A172 (cell line): ENCODE measurements around the gene PYGO1. TPM values are rescaled to one million over a fixed set of nuclear protein-coding genes. Genes with fewer than 3 reads are reported as not detected.

ENCODE experiments used
- DNase-seq: peaks from one replicate; pipeline ENCODE4 v3.0.0-alpha.2; 2015; ENCODE audit warnings: low spot score
- total RNA-seq: library from RNA; depleted of rRNA; stranded (reverse); fragments of >200 nt; shearing (Covaris generic); gene quantifications from 2 replicates; pipeline ENCODE4 v1.2.3, GENCODE V29; 2014

The PYGO1 gene
- total RNA-seq, 1 experiment from 2014 or later, result 14.7 TPM

DNA sequence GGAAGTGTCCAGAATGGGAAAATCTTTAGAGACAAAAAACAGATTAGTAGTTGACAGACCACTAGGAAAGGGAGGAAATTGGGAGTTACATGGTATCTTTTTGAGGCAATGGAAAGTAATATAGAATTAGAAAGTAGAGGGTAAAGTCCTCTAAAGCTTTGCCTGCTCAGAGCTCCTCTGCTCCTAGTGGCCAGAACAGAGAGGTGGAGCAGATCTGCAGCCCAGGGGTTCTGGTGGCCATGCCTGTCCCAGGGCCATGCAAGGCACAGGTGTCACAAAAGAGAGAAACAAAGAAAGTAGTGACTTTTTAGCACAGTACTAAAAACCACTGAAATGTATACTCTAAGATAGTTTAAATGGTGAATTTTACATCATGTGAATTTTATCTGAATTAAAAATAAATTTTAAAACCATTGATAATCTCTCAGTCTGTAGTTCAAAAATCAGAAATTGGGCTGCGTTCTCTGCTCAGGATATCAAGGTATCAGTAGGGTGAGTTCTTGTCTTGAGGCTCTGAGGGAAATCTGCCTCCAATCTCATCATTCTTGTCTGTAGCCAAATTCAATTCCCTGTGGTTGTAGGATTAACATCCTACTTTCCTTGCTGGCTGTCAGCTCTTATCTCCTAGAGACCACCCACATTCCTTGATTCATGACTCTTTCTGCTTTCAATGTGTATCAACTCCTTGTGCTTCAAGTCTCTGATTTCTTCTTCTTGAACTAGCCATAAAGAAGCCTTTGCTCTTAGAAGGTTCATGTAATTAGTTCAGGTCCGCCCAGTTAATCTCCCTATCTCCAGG is 23.6 kb downstream of the PYGO1 start:
- DNase-seq, result no peak

DNA sequence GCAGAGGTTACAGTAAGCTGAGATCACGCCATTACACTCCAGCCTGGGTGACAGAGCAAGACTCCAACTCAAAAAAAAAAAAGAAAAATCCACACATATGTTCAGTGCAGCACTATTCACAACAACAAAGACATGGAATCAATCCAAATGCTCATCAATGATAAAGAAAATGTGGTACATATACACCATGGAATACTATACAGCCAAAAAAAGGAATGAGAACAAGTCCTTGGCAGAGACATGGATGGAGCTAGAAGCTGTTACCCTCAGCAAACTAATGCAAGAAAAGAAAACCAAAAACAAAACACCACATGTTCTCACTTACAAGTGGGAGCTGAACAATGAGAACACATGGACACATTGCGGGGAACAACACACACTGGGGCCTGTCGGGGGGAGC is 25.5 kb downstream of the PYGO1 start:
- no peak for DNase-seq

DNA sequence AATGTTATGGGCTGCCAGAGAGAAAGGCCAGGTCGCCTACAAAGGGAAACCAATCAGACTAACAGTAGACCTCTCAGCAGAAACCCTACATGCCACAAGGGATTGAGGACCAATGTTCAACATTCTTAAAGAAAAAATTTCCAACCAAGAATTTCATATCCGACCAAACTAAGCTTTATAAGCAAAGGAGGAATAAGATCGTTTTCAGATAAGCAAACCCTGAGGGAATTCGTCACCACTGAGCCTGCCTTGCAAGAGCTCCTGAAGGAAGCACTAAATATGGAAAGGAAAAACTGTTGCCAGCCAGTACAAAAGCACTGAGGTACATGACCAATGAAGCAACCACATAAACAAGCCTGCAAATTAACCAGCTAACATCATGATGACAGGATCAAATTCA is 33.1 kb downstream of the PYGO1 start:
- no peak for DNase-seq

DNA sequence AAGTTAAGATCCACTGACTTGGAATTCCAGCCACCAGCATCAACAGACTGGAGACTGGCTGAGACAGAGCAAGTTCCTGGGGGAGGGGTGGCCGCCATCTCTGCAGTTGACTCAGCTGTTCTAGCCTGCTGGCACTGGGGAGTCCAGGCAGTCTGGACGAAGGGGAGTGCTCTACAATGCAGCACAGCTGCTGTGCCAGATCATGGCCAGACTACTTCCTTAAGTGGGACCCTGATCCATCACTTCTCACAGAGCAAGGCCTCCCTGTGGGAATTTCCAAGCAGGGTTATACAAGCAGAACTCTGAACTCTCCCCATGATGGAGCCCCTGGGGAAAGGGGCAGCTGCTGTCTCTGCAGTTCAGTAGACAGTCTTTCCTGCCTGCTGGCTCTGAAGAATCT is 35.2 kb downstream of the PYGO1 start:
- DNase-seq, result peak; percentile 57

DNA sequence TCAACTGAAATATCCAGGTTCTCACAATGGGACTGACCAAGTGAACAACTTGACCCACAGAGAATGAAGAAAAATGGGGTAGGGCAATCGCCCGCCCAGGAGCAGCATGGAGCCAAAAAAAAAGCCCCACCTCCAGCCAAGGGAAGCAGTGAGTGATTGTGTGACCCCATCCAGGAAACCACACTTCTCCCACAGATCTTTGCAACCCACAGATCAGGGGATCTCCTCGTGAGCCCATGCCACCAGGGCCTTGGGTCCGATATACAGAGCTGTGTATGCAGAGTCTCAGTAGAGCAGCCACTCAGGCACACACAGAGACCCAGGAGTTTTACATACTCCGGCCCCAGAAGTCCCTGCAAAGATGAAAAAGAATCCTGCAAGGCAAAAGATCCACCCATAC is 35.7 kb downstream of the PYGO1 start:
- DNase-seq, result no peak

DNA sequence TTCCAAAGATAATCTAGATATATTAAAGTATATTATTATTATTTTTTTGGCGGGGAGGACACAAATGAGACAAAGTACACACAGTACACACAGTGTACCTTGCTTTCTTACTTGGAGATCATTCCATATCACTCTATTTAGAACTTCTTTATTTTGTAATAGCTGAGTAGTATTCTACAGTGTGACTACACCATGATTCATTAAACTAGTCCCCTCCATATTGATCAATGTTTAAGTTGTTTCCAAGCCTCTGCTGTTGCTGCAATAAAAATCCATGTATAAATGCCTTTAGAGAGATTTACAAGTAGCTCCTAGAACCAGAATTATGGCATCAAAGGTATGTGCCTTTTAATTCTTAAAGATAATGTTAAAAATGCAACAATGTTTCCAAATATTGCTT is 38.8 kb downstream of the PYGO1 start:
- no peak for DNase-seq

DNA sequence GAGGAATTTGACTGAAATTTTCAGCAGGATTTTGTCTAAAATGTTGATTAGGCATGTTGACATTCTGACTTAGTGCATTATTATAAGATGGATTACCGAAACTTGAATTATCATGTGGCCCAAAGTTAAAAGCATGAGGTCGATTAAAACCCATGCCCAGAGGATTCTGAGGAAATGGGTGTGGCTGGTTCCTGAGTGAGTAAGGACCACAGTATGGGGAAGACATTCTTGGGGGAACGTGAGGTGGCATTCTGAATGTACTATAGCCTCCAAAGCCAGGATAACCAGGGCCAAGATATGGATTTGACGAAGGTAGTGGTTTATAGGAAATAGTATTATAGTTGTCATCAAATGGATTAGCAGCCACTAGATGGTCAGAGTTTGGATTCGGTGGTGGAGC is 41.4 kb downstream of the PYGO1 start:
- peak; percentile 59 for DNase-seq

DNA sequence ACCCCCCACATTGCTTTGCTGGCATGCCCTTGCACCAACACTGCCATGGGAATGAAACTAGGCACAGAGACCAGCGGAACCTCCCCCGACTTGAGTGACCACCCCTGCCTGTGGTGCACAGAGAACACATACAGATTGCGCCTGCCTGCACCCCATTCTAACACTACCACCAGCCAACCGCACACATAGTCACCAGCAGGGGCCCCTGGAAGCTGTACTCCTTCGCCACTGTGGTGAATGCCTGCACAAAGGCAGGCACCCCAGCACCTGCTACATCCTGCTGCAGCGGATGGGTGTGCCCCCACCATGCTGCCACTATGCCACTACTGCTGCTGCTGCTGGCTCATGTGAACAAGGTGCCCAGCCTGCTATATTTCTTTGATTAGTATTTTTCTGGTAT is 52.7 kb downstream of the PYGO1 start:
- DNase-seq, result no peak

DNA sequence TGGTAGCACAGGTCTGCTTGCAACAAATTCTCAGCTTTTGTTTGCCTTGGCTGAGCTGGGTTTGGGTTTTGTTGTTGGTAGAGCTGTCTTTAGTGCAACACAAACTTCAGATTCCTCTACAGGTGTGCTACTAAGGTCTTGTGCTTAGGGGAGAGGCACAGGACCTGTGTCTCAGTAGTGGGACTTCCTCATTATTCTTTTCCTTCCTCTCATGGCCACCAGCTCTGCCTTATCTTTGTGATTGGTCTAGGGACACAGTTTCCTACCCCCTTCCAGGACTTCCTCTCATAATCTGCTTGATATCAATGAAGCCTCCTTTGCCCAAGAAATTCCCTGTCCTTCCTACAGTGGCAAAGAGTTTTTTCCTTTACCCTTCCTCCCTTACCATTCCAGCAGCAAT is 55.2 kb downstream of the PYGO1 start:
- no peak for DNase-seq

DNA sequence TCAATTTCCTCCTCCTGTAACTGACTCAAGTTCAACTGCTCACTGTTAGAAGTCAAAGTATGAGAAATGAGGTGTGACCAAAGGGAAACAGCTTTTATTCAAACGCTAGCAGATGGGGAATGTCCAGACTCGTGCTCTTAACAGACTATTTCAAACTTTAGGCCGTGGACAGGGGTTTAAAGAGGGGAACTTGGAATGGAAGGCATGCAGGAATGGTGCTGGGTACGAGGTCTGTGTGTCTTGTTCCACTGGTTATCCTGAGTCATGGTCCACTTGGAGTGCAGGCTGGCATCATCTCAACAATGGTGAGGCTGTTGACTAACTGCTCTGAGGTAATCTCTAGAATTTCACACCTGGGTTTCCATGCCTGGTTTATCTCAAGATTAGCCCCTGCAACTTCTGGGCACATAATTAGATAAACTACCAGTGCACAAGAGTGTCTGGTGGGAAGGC is 57.3 kb downstream of the PYGO1 start:
- peak; percentile 11 for DNase-seq

DNA sequence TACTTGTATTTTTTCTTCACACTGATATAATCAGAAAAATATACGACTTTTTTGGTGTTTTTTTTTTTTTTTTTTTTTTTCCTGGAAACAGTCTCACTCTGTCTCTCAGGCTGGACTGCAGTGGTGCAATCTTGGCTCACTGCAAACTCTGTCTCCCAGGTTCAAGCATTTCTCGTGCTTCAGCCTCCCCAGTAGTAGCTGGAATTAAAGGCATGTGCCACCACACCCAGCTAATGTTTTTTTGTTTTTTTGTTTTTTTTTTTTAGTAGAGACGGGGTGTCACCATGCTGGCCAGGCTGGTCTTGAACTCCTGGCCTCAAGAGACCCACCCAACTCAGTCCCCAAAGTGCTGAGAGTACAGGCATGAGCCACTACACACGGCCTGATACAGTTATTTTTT is 59.3 kb downstream of the PYGO1 start:
- no peak for DNase-seq

DNA sequence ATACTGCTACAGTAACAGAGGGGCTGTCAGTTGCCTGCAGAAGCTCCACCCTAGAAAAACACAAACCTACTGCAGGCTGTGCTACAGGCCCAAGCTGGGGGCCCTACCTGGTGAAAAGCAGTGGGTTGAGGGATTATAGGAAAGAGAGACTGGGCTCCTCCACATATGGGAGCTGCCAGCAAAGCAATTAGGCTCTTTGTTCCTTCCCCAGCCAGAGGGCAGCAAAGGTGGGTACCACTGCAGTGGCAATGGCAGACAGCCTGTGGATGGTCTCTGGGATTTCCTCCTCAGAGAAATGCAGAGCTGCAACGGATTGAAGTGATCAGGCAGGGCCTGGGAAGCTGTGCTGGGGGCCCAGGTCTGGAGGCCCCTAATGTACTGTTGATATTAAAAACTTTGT is 61.0 kb downstream of the PYGO1 start:
- DNase-seq, result no peak

DNA sequence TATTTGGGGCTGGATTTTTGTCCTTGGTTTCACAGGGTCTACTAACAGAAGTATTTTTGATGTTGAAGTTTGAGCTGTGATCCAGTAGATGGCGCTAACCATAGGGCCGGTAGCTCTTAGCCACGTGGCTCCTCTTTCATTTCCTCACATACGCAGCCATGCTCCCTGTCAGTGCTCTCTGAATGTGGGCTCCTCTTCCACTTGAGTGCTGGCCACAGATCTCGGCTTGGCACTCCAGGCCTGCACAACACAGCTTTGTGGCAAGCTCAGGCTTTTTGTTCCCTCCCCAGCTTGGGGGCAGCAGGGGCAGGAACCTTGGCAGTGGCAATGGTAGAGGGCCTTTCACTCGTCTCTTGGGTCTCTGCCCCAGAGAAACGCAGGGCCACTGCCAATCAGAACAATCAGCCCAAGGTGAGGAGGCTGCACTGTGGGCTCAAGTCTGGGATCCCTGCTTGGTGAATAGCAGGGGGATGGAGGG is 61.5 kb downstream of the PYGO1 start:
- peak; percentile 52 for DNase-seq

DNA sequence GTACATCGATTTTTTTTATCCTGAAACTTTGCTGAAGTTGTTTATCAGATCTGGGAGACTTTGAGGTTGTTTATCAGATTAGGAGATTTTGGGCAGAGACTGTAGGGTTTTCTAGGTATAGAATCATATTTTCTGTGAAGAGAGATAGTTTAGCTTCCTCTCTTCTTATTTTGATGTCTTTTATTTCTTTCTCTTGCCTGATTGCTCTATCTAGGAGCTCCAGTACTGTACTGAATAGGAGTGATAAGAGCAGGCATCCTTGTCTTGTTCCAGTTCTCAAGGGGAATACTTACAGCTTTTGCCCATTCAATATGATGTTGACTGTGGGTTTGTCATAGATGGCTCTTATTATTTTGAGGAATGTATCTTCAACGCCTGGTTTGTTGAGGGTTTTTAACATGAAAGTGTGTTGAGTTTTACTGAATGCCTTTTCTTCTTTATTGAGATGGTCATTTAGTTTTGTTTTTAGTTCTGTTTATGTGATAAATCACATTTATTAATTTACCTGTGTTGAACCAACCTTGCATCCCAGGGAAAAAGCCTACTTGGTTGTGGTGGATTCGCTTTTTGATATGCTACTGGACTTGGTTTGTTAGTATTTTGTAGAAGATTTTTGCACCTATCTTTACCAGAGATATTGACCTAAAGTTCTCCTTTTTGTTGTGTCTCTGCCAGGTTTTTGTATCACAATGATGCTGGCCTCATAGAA is 65.2 kb downstream of the PYGO1 start:
- DNase-seq, result no peak

DNA sequence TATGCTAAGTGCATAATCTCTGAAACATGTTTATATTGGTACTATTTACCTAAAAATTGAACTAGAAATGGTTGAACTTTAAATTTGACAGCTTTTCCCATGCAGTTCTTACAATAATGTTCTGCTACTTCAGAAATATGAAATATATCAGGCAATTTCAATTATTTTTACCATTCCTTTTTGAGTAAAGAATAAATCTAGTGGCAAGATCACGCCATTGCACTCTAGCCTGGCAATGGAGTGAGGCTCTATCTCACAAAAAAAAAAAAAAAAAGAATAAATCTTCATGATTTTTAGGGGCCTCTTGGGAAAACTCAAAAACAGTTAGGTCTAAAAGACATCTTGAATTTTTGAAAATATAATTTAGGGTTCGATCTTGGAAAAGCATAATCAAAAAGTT is 69.5 kb downstream of the PYGO1 start:
- DNase-seq, result no peak

DNA sequence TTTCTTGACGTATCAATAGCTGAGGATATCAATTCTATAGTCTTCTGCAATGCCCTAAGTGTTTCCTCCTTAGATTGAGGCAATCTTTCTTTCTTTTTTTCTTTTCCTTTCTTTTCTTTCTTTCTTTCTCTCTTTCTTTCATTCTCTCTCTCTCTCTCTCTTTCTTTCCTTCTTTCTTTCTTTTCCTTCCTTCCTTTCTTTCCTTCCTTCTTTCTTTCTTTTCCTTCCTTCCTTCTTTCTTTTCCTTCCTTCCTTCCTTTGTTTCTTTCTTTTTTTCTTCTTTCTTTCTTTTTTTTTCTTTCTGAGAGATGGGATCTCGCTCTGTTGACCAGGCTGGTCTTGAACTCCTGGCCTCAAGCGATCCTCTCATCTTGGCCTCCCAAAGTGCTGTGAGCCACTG is 70.1 kb downstream of the PYGO1 start:
- DNase-seq, result no peak

DNA sequence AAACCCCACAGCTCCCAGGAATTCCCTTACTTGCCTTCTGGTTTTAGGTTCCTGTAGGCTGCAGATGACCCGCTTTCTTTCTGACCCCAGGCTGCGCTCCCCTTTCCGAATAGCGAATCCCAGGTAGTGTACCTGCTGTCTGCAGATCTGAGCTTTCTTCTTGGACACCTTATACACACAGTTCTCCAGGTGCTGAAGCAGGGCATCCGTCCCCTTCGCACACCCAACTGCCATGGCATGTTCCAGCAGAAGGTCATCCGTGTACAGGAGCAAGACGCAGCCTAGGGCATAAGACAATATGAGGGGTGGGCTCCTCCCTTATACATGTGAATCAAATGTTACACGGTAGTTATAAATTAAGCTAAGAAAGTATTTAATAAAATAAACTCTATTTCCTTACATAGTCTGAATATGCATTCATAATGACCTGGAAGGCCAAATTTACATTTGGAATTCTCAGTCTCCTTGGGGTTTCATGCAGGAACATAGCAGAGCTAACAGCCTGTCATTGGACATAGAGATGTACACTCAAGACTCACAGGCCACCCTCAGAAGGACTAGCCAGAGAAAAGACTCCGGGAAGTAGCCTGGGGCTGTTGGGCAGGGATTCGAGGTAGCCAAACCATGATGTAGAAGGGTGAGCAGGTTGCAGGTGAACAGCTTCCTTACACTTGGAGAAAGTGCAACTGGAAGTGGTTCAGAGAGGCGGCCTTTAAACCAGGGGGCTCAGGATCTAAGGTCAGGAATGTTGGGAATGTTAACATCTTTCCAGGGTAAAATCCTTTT is 72.0 kb downstream of the PYGO1 start:
- DNase-seq, result no peak

DNA sequence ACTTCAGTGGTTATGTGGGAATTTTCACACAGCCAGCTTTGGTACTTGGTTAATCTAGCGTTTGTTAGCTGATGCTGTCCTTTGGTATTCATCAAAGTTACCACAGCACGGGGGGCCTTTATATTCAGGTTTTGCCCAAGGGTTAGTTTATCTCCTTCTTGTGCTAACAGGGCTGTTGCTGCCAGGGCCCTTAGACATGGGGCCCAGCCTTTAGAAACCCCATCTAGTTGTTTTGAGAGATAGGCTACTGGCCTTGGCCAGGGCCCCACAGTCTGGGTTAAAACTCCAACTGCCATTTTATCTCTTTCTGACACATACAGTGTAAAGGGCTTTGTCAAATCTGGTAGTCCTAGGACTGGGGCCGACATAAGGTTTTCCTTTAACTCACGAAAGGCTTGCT is 72.7 kb downstream of the PYGO1 start:
- no peak for DNase-seq

DNA sequence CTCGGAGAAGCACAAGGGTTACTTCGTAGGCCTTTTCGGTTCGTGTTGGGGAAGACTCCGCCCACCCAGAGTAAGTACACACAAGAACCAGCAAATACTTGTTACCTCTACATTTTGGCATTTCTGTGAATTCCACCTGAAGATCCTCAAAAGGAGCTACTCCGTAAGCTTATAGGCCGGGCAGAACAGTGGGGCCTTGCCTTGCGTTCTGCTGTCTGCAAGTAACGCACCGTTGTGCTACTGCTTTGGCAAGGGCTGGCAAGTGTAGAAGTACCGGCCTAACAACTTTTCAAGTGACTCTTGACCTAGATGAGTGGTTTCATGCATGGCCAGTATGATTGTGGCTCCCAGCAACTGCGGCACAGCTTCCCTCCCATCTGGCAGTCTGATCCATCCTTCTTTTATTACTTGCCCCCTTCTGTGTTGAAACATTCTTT is 73.7 kb downstream of the PYGO1 start:
- no peak for DNase-seq

DNA sequence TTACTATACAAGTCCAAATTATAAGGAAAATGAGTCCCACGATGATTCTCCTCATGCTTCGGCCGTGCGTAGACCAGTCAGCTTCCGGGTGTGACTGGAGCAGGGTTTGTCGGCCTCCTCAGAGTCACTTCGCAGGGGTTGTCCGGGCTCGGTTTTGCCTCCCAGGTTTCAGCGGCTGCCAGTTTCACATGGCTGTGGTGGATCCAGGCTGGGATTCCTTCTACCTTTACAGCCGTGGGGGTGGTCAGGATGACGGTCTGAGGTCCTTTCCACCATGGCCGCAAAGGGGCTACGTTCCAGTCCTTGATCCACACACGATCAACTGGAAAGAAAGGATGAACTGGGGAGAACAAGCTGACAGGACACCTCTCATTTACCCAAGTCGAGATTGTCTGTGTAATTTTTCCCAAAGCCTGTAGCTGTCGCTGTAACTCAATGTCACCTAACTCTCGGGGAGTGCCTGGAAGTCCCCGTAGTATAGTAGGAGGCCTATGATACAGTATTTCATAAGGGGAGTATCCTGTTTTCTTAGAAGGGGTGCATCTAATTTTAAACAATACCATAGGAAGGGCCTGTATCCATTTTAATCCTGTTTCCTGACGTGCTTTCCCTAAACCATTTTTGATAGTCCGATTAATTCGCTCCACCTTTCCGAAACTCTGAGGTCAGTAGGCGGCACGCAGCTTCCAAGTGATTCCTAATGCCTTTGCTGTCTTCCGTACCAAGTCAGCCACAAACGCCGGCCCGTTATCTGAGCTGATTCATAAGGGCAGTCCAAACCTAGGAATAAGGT is 74.3 kb downstream of the PYGO1 start:
- peak; percentile 13 for DNase-seq

DNA sequence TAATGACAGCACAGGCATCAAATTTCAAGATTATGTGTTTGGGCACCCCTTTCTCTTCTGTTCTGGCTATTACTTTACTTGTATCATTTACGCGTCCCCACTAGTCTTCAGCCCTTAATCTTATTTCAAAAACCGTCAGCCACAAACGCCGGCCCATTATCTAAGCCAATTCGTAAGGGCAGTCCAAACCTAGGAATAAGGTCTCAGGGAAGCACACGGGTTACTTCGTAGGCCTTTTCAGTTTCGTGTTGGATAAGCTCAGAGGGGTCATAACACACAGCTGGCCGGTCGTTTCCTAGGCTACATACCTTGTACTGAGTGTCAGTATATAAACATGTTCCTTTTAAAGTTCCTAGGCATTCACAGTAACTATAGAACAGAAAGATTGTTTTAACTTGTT is 75.0 kb downstream of the PYGO1 start:
- no peak for DNase-seq

DNA sequence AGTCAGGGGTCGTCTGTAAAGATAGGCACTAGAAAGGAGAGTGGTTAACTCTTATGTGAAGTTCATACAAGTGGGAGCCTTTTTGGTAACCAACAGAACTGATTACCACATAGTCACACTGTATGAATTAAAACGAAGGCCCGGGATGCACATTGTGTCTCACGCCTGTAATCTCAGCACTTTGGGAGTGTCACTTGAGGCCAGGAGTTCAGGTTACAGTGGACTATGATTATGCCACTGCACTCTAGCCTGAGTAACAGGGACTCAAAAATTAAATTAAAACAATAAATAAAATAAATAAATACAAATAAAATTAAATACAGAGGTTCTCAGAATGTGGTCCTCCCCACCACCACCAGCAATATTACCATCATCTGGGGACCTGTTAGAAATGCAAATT is 80.6 kb downstream of the PYGO1 start:
- DNase-seq, result no peak
